Embryonic facial prominence (tissue), 1 donor: ENCODE results near the gene PATJ.
"Not testable (repeated sequence)": the region's sequence is repeated elsewhere in the genome, so short reads cannot be mapped to it uniquely, and the experiment has no call there.

ENCODE experiments used
- DNase-seq: peaks from one replicate; pipeline ENCODE4 v3.0.0-alpha.2; 2016; ENCODE audit errors: extremely low spot score

PATJ gene

DNA sequence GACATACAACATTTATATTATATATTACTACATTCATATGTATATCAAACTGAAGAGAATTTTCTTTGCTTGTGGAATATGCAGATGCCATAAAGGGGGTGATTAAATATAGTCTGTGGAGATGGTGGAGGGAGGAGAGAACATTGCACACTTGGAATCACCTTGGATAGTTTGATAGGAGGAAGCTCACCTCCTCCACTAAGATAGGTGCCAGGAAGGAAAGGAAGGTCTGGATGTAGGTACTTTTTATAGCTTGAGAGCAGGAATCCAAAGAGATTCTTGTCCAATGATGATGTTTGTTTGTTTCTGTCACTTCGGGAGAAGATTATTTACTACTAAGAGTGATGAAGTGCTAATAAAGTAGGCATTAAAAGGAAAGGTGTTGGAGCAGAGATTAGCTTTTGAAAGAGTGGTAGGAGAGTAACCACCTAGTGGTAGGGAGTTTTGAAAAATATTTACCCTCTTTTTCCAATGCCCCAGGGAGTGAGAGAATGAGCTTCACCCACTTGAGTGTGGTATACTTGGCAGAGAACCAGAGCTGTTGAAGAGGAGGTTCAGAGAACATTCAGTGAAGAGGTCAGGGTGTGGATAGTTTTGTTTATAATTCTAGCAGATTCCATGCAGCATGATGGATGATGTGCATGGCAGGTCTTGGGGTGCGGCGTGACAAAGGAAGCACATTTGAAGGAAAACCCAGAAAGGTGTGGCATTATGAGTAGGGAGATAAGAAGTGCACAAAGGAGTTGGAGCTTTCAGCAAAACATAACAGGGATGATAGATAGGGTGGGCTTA, 145.0 kb downstream of the PATJ start:
- DNase-seq: no peak

DNA sequence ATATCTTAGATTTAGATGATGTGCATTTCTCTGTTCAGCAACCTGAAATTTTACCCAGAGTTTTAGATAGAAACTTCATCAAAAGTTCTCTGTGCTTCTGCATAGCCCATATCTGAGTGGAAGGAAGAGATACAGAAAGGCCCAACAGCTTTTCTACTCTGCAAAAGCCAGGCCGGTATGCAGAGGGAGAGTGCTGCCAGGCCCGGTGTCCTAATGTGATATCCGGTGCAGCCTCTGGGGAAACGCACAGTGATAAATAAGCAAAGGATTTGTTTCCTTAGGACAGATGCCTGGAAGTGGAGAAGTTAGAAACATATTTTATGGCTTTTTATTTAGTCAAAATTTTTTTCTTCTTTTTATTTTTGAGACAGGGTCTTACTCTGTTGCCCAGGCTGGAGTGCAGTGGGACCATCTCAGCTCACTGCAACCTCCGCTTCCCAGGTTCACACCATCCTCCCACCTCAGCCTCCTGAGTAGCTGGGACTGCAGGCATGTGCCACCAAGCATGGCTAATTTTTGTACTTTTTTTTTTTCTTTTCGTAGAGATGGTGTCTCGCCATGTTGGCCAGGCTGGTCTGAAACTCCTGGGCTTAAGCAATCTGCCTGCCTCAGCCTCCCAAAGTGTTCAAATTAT, 145.8 kb downstream of the PATJ start:
- no peak for DNase-seq

DNA sequence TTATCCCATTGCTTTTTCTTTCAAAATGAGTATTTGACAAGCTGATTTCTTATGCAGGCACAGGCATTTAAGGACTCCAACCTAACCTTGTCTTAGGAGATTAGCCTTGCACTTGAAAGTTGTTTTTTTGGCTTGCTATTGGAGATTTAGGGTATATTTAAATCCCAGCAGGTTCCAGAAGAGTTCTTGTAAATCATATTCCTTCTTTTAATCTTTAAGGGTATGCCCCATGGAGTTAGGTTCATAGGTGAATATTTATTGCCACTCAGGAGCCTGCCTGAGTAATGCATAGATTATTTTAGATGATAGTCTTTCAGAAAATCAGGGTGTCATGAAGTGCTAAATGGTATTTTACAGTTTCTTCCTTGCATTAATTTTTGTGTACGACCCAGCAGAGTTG, 146.5 kb downstream of the PATJ start:
- no peak for DNase-seq

DNA sequence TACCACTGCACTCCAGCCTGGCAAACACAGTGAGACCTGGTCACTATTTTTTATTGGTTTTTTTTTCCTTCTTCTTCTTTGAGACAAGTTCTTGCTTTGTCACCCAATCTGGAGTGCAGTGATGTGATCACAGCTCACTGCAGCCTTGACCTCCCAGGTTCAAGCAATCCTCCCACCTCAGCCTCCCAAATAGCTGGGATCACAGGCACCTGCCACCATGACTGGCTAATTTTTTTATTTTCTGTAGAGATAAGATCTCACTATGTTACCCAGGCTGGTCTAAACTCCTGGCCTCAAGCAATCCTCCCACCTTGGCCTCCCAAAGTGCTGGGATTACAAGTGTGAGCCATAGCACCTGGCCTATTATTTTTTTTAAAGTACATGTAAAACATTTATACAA, 148.2 kb downstream of the PATJ start:
- not testable (repeated sequence) for DNase-seq

DNA sequence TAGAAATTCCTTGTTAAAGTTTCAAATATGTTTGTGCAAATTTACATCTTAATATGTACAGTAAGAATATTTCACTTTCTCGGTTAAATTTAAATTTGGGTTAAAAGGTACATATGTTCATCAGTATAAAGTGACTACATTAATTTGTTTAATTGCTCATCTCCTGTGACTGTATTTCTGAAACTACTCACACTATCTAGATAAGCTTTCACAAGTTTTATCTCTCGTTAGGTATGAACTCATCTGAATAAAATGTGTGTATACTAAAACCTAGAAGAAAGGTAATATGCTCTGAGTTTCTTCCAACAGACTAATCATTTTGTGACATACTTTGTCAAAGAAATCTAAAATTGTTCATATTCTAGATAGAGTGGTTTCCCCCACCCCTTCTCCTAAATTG, 150.7 kb downstream of the PATJ start:
- DNase-seq: no peak

DNA sequence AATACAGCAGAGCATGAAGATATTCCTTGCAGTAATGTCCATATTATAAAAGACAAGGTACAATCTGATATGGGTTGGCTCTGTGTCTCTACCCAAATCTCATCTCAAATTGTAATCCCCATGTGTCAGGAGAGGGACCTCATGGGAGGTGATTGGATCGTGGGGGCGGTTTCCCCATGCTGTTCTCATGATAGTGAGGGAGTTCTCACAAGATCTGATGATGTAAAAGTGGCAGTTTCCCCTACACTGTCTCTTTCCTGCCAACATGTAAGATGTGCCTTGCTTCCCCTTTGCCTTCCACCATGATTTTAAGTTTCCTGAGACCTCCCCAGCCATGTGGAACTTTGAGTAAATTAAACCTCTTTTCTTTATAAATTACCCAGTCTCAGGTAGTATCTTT, 152.0 kb downstream of the PATJ start:
- DNase-seq: not testable (repeated sequence)

DNA sequence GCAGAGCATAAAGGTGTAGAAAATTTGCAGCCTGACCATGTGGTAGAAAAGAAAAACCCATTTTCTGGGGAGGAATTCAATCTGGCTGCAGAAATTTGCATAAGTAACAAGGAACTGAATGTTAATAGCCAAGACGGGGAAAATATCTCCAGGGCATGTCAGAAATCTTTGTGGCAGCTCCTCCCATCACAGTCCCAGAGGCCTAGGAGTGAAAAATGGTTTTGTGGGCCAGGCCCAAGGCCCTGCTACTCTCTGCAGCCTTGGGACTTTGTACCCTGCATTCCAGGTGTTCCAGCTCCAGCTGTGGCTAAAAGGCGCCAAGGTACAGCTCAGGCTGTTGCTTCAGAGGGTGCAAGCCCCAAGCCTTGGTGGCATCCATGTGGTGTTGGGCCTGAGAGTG, 152.9 kb downstream of the PATJ start:
- no peak for DNase-seq

DNA sequence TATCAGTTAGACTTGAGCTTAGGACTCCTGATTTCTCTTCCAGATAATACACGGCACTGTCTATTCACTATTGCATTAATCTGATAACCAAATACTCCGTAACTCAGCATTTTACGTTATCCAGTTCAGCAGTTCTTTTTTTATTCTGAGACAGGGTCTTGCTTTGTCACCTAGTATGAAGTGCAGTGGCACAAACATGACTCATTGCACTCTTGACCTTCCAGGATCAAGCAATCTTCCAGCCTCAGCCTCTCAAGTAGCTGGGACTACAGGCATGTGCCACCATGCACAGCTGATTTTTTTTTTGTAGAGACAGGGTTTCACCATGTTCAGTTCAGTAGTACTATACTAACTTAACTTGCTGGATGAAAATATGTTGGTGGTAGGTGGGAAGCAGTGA, 156.4 kb downstream of the PATJ start:
- no peak for DNase-seq

DNA sequence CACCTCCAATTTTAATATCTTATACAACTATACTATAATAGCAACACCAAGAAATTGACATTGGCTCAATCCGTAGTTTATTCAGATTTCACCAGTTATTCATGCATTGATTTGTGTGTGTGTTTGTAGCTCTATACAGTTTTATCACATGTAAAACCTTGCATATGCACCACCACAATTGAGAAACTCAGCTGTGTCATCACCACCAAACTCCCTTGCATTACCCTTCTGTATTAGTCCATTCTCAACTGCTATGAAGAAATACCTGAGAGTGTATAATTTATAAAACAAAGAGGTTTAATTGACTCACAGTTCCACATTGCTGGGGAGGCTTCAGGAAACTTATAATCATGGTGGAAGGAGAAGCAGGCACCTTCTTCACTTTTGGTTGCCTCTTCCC, 162.1 kb downstream of the PATJ start:
- DNase-seq: no peak

DNA sequence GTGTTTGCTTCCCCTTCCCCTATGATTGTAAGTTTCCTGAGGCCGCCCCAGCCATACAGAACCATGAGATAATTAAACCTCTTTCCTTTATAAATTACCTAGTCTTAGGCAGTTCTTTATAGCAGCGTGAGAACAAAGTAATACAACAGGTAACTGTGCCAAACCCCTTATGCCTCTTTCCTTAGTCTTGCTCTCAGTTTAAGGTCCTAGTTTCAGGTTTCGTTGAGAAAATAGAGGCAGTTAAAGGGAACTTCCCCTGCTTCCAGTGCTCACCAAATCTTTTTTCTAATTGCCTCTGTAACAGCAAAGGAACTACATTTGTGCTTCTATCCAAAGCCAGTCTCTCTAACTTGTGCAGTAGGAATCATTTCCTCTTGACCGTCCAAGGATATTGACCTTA, 164.8 kb downstream of the PATJ start:
- DNase-seq: no peak

DNA sequence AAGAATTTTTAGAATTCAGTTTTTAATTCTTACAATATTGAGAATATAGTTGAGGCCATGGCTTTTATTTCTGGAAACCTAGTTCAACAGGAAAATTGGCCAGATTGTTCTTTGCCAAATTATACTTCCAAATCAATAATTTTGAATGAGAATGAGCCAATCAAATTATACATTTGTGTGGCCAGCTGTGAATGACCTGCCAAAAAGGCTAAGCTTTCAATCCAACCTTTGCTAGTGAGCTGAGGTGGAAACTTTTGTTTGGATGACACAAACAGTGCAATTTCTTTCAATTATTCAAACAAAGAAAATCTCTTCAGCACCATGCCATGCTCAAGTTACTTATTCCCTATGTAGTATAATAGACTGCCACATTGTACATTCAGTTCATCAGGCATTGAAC, 167.8 kb downstream of the PATJ start:
- no peak for DNase-seq

DNA sequence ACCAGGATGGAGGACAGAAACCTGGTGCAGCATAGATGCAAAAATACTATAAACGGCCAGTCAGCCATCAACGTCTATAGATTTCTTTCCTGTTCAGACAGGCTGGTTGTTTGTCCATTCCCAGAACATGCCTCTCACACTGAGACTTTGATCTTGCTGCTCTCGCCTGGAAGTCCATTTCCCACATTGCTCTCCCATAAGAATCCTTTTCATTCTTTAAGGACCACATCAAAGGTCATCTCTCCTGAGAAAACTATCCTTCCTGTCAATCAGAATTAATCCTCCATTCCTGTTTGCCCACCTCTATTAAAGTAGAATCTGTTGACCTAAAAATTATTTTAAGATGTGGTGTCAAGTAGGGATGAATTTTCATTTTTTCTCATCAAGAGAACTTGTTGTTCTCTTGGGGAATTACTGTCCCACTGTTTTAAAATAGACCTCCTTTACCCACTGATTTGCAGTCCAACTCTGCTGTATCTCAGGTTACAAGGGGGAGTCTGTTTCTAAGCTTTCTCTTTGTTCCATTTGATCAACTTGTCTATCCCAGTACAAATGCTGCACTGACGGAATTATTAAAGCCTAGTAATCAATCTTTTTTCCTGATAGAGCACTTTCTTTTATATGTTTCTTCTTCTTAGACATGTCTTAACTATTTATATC, 172.7 kb downstream of the PATJ start:
- no peak for DNase-seq

DNA sequence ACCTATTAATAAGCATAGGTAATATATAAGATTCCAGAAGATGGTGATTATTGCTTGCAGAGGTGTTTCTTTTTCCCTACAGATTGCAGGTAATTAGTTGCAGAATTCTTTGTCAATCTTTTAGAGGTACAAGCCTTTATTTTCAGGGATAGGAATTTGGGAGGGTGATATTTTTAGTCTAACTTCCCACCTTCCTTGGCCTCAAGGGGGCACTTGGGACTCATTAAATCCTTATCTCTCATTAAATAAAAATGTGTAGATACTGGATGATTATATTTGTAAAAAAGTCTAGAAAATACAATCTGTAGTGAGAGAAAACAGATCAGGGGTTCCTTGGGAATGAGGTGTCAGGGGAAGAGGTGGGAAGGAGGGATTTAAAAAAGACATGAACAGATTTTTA, 179.2 kb downstream of the PATJ start:
- no peak for DNase-seq

DNA sequence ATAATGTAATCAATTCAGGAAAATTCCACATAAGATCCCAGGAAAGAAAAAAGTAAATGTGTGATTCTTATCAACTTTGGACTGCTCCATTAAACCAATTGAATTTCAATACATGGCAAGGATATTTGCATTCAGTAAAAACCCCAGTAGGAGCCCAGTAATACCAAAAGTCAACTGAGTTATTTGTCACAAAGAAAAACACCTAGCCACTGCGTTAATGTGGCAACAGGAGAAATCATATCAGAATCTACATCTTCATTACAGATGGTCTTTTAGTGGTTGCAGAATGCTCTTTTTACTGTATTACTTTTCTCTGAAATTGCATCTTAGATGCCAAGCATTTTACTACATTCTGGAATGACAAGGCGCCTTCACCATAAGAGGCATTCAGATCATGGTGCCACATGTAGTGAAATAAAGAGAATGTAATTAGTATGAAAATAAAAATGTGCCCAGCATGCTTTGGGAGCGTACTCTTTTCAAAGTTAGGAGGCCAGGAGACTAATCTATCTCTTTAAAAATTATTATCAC, 180.7 kb downstream of the PATJ start:
- no peak for DNase-seq

DNA sequence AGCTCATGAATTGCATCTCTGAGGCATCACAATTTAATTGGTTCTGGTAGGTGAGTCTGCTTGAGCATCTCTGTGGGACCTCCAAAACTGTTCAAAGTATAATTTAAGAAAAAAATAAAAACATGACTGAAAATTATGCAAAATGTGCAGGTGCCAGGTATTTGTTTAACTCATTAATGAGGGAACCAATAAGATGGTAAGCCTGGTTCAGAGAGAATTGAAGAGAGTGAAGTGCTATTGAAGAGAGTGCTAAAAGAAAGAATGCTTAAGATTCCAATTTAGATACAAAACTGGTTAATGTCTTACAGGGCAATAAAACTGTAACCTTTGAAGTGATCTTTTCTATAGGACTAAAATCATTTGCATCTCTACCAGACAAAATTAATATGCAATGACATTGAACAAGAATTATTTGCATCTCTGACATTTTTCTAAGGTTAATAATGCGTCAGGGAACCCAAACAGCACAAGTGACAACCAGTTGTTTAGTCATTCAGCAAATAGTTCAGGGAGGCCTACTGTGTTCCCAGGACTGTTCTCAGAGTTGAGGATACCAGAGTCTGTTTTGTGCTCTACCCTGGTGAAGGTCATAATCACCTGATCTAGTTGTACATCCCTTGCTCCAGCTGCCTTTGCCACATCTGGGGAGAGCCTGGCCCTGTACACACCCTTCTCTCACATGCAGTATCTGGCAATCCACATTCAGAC, 183.5 kb downstream of the PATJ start:
- DNase-seq: no peak

DNA sequence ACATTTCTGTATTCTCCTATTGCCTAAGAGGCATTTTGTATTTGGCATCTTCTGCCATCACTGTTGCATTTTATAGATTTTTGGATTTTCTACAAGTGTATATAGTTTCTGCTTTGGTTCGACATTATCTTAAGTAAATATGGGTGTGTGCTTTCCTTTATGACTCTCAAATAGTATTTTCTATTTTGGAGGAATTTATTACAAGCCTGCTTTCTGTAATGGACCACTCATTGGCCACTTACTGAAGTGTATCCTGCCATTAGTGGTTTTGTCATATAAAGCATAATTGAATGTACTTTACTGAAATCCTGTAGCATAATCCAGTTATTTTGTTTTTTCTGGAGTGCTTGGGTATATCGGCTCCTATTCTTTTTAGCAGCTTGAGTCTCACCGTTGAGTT, 184.3 kb downstream of the PATJ start:
- DNase-seq: no peak

DNA sequence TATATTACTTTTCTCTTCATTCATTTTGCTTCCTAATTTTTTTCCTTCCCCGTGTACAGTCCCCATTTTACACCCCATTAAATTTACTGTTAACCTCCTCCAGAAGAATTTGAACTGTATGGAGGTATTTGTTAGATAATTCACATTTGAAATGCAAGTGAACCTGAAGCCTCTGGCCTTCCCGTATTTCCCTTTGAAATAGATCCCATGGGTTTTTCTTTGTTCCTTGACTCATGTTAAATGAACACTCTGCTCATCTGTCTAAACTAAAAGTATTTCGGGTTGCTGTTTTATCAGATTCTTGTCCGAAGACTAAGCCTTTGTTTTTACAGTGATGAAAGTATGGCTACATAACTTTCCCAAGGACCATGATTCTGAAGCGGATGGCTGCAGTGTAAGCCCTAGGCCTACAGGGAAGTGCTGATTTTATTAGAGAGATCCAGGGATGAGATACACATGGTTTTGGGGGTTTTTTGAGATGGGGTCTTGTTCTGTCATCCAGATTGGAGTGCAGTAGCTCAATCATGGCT, 187.9 kb downstream of the PATJ start:
- DNase-seq: no peak

DNA sequence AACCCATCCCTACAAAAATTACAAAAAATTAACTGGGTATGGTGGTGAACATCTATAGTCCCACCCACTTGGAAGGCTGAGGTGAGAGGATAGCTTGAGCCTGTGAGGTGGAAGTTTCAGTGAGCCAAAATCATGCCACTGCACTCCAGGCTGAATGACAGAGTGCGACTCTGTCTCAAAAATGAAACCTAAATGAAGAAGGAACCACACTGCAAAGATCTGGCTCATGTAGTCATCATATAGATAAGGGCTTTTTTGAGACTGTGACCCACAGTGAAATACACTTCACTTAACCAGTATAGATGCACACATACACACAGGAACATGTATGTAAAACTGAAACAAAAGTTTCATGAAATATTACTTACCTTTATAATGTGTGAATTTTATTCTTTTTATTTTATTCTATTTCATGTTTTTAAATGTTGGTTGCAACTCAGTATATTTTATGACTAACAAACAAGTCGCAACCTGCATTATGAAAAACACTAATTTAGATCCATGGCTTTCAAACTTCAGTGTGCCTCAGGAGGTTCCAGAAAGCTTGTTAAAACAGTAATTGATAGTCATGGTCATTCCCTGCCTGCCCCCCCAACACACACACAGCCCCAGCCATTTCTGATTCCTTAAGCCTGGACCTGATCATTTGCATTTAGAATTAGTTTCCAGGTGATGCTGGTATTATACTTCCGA, 189.5 kb downstream of the PATJ start:
- DNase-seq: no peak

DNA sequence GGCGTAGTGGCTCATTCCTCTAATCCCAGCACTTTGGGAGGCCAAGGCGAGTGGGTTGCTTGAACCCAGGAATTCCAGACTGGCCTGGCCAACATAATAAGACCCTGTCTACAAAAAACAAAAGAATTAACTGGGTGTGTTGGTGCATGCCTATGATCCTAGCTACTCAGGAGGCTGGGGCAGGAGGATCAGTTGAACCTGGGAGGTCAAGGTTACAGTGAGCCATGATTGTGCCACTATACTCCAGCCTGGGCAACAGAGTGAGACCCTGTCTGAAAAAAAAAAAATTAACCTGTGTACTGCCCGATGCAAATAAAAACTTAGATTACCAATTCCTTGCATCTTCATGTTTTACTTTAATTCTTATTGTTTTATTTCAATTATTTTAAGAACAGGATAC, 193.2 kb downstream of the PATJ start:
- DNase-seq: no peak

DNA sequence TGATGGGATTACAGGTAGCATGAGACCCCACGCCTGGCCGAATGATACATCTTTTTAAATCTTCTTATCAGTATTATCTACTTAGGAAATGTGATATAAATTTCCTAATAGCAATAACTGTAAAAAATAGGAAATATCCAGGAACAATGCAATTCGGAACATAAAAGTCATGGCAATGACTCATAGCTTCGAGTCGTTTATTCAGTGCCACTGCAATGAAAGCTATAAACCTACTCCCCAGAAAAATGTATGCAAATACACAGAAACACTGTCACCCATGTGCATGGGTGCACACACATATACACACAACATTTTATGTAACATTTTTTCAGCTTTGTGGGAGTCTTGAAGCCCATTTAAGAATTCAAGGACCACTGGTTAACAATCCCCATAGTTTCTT, 194.6 kb downstream of the PATJ start:
- DNase-seq: no peak

DNA sequence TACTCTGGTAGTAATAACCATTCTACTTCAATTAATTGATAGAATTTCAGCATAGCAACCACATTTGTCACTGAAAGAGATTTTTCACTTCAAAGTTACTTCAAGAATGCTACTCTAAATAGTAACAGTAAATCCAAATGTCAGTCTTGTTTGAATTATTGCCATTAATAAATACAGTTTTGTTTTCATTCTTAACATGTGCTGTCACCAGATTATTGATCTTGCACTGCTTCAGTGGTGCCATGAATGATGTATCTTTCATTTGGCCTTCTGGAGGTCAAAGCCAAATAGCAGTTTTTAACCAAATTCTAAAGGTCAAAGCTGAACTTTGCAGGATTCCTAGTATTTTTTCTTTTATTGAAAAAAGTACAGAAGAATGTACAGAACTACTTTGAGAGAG, 199.5 kb downstream of the PATJ start:
- no peak for DNase-seq
